Esophagus muscularis mucosa (tissue), 4 donors: ENCODE measurements around the gene GREM1. TPM values are rescaled to one million over a fixed set of nuclear protein-coding genes. Genes with fewer than 3 reads are reported as not detected.

ENCODE experiments used
- DNase-seq: peaks from one replicate; pipeline ENCODE4 v3.0.0-alpha.2; 2017; ENCODE audit errors: extremely low spot score
- H3K27ac ChIP-seq, 4 donors: fragments of 200-600 bp; sonication (generic); replicated peaks in 1 of 4; 1 replicate in 3 of 4; 2 replicates in 1 of 4; pipeline ENCODE4 v1.5.1; 2016 to 2019; ENCODE audit warnings: mild to moderate bottlenecking in 1 of 4
- H3K27me3 ChIP-seq, 4 donors: fragments of 200-600 bp; sonication (generic); one replicate each; pipeline versions ENCODE4 v1.5.1 to v1.6.0; 2016 to 2019
- H3K36me3 ChIP-seq, 4 donors: fragments of 200-600 bp; sonication (generic); one replicate each; pipeline ENCODE4 v1.5.1; 2016 to 2019
- H3K4me1 ChIP-seq, 4 donors: fragments of 200-600 bp; sonication (generic); one replicate each; pipeline ENCODE4 v1.5.1; 2016 to 2019
- H3K4me3 ChIP-seq, 4 donors: fragments of 200-600 bp; sonication (generic); 1 replicate in 2 of 4; 2 replicates in 2 of 4; pipeline ENCODE4 v1.5.1; 2016 to 2019; ENCODE audit warnings: mild to moderate bottlenecking in 4 of 4, moderate library complexity in 1 of 4
- H3K9me3 ChIP-seq, 4 donors: fragments of 200-600 bp; sonication (generic); 1 replicate in 3 of 4; 2 replicates in 1 of 4; pipeline ENCODE4 v1.5.1; 2016 to 2019
- CTCF ChIP-seq, 3 experiments: fragments of 200-600 bp in 2 of 3; fragments of 450-650 bp in 1 of 3; sonication (generic) in 2 of 3; IDR thresholded peaks; one replicate each; pipeline ENCODE4 v1.5.1; 2017 to 2019; ENCODE audit warnings: antibody characterized with exemption in 3 of 3, mild to moderate bottlenecking in 2 of 3, moderate library complexity in 1 of 3
- EP300 ChIP-seq: sonication (generic); formaldehyde crosslinking; IDR thresholded peaks from one replicate; pipeline ENCODE4 v1.6.1; 2017; ENCODE audit warnings: antibody characterized with exemption
- POLR2A ChIP-seq: fragments of 450-650 bp; IDR thresholded peaks from one replicate; pipeline ENCODE4 v1.6.1; 2017; ENCODE audit warnings: antibody characterized with exemption, moderate library complexity, mild to moderate bottlenecking, low read depth
- POLR2AphosphoS5 ChIP-seq, 2 donors: sonication (generic); formaldehyde crosslinking; IDR thresholded peaks; one replicate each; pipeline ENCODE4 v1.6.1; 2017; ENCODE audit warnings: antibody characterized with exemption in 2 of 2
- WGBS: methylation state at CpG from one replicate; pipeline ENCODE4 v1.1.5; 2018; 5-methylcytosine and 5-hydroxymethylcytosine counted together
- intact Hi-C: fragments of 100-400 bp; cut with DNase I; formaldehyde crosslinking; loops from one replicate; pipeline ENCODE4 v1.15.1; 2023
- total RNA-seq, 4 donors: library from RNA; depleted of rRNA; stranded (reverse); fragments of >200 nt; gene quantifications; one replicate each; pipeline versions ENCODE4 v1.1.0 to v1.2.1, GENCODE V29; 2016

GREM1 gene
- total RNA-seq, 4 donors from 2014 or later, result 8.6 to 46.1 (median 37.0) TPM

GRCh38 chr15:32781781-32782180 is 64.0 kb downstream of the GREM1 start:
- intact Hi-C loops, result no loop called here
- TF ChIP-seq EP300 (no peak), CTCF (IDR thresholded peaks at IDR 0.05) (no peak), POLR2AphosphoS5 (IDR thresholded peaks at IDR 0.05) (no peak), POLR2A (no peak)
- Histone ChIP-seq H3K36me3 (no peaks in the 10 kb centered on the region), H3K4me1 (no peaks in the 10 kb centered on the region), H3K27me3 (no peaks in the 10 kb centered on the region), H3K27ac (no peak overlapping the region), H3K9me3 (peaks cover 0 to 7% (median 0%) of the 10 kb centered on the region in 4 donors), H3K4me3 (no peak overlapping the region)
- WGBS, result 94% methylated on average over 3 of the region's 3 CpGs
- DNase-seq, result no peak

GRCh38 chr15:32784581-32784980 is 66.8 kb downstream of the GREM1 start:
- intact Hi-C loops, result no loop called here
- DNase-seq, result no peak
- H3K4me1 ChIP-seq, result no peaks in the 10 kb centered on the region
- no peak for TF ChIP-seq POLR2AphosphoS5 (IDR thresholded peaks at IDR 0.05)
- no peak for TF ChIP-seq EP300
- TF ChIP-seq CTCF (IDR thresholded peaks at IDR 0.05), result no peak
- no peak for TF ChIP-seq POLR2A
- no peaks in the 10 kb centered on the region for H3K9me3 ChIP-seq
- no peaks in the 10 kb centered on the region for H3K36me3 ChIP-seq
- no peak overlapping the region for H3K27ac ChIP-seq
- H3K4me3 ChIP-seq, result no peak overlapping the region
- no peaks in the 10 kb centered on the region for H3K27me3 ChIP-seq

- intact Hi-C loops, result loop anchor here (1.0 kb wide), 1 partner anchor 15 kb away; no protein-coding TSS in a partner anchor
- H3K4me1 ChIP-seq, result peaks cover 0 to 8% (median 3%) of the 10 kb centered on the region in 4 donors
- 93% methylated on average over 7 of the region's 7 CpGs for WGBS
- DNase-seq, result no peak
- no peak overlapping the region for H3K4me3 ChIP-seq
- TF ChIP-seq POLR2A, result no peak
- no peak for TF ChIP-seq CTCF (IDR thresholded peaks at IDR 0.05)
- no peak for TF ChIP-seq POLR2AphosphoS5 (IDR thresholded peaks at IDR 0.05)
- no peak for TF ChIP-seq EP300
- H3K9me3 ChIP-seq, result no peaks in the 10 kb centered on the region
- no peaks in the 10 kb centered on the region for H3K36me3 ChIP-seq
- no peak overlapping the region for H3K27ac ChIP-seq
- H3K27me3 ChIP-seq, result no peaks in the 10 kb centered on the region
These were observed 69.1 kb downstream of the GREM1 start for GRCh38 chr15:32786906-32787305.

GRCh38 chr15:32787949-32788348 is 70.1 kb downstream of the GREM1 start:
- intact Hi-C loops, result loop anchor here (1.0 kb wide), 1 partner anchor 16 kb away; no protein-coding TSS in a partner anchor
- H3K4me1 ChIP-seq, result peaks cover 0 to 8% (median 3%) of the 10 kb centered on the region in 4 donors
- WGBS, result 52% methylated on average over 5 of the region's 5 CpGs
- H3K27ac ChIP-seq, result no peak overlapping the region
- DNase-seq, result no peak
- no peak overlapping the region for H3K4me3 ChIP-seq
- H3K27me3 ChIP-seq, result no peaks in the 10 kb centered on the region
- TF ChIP-seq EP300 (no peak), POLR2AphosphoS5 (IDR thresholded peaks at IDR 0.05) (no peak), POLR2A (no peak), CTCF (IDR thresholded peaks at IDR 0.05) (no peak)
- H3K9me3 ChIP-seq, result no peaks in the 10 kb centered on the region
- no peaks in the 10 kb centered on the region for H3K36me3 ChIP-seq

- Histone ChIP-seq H3K4me1 (peaks cover 0 to 8% (median 3%) of the 10 kb centered on the region in 4 donors), H3K36me3 (no peaks in the 10 kb centered on the region), H3K27ac (no peak overlapping the region), H3K4me3 (no peak overlapping the region), H3K27me3 (no peaks in the 10 kb centered on the region), H3K9me3 (no peaks in the 10 kb centered on the region)
- no peak for DNase-seq
- TF ChIP-seq POLR2A (no peak), EP300 (no peak), POLR2AphosphoS5 (IDR thresholded peaks at IDR 0.05) (no peak), CTCF (IDR thresholded peaks at IDR 0.05) (no peak)
- WGBS, result 93% methylated on average over 2 of the region's 2 CpGs
- intact Hi-C loops, result no loop called here
These were observed 72.7 kb downstream of the GREM1 start for GRCh38 chr15:32790352-32790999.
